Stimulated activated CD4-positive, alpha-beta T cell treated with anti-CD3 and anti-CD28 coated beads, Interleukin-1b, Interleukin-23, amount 100 ng/mL, for 48 hours (primary cell): ENCODE results near the gene KRT16.
"Not testable (repeated sequence)": the region's sequence is repeated elsewhere in the genome, so short reads cannot be mapped to it uniquely, and the experiment has no call there.

Source experiments
- DNase-seq: peaks from one replicate; pipeline ENCODE4 v3.0.0-alpha.2; 2020

KRT16 gene

GRCh38 chr17:41582061-41582968, 30.3 kb downstream of the KRT16 start:
- not testable (repeated sequence) for DNase-seq

- no peak for DNase-seq
Measured at GRCh38 chr17:41581366-41582060, 31.1 kb downstream of the KRT16 start.

GRCh38 chr17:41580687-41581365, 31.7 kb downstream of the KRT16 start:
- no peak for DNase-seq

- no peak for DNase-seq
Measured at GRCh38 chr17:41580244-41580575, 32.4 kb downstream of the KRT16 start.

- peak; percentile 82 for DNase-seq
Measured at GRCh38 chr17:41579484-41580243, 32.9 kb downstream of the KRT16 start.

- no peak for DNase-seq
Measured at GRCh38 chr17:41578971-41579370, 33.6 kb downstream of the KRT16 start.

- DNase-seq = no peak
Measured at GRCh38 chr17:41578538-41578937, 34.0 kb downstream of the KRT16 start.

- DNase-seq = not testable (repeated sequence)
Measured at GRCh38 chr17:41576740-41577139, 35.8 kb downstream of the KRT16 start.

- no peak for DNase-seq
Measured at GRCh38 chr17:41575336-41575735, 37.2 kb downstream of the KRT16 start.

- no peak for DNase-seq
Measured at GRCh38 chr17:41571561-41572434, 40.8 kb downstream of the KRT16 start, which contains the start of gene KRT9. KRT9 (minus strand) TSS chr17:41572059; CDS start chr17:41571992, 67 bp downstream.

- no peak for DNase-seq
Measured at GRCh38 chr17:41567317-41567716, 45.2 kb downstream of the KRT16 start.

GRCh38 chr17:41565338-41565737, 47.2 kb downstream of the KRT16 start:
- DNase-seq = no peak

GRCh38 chr17:41563607-41564170, 48.9 kb downstream of the KRT16 start:
- no peak for DNase-seq

GRCh38 chr17:41561554-41561953, 51.0 kb downstream of the KRT16 start:
- no peak for DNase-seq
